Superior temporal gyrus (tissue), 1 donor: ENCODE results near the gene STRN4.

Experiments
- DNase-seq: peaks from one replicate; pipeline ENCODE4 v3.0.0-alpha.2; 2016; ENCODE audit errors: extremely low spot score

STRN4 gene

DNA sequence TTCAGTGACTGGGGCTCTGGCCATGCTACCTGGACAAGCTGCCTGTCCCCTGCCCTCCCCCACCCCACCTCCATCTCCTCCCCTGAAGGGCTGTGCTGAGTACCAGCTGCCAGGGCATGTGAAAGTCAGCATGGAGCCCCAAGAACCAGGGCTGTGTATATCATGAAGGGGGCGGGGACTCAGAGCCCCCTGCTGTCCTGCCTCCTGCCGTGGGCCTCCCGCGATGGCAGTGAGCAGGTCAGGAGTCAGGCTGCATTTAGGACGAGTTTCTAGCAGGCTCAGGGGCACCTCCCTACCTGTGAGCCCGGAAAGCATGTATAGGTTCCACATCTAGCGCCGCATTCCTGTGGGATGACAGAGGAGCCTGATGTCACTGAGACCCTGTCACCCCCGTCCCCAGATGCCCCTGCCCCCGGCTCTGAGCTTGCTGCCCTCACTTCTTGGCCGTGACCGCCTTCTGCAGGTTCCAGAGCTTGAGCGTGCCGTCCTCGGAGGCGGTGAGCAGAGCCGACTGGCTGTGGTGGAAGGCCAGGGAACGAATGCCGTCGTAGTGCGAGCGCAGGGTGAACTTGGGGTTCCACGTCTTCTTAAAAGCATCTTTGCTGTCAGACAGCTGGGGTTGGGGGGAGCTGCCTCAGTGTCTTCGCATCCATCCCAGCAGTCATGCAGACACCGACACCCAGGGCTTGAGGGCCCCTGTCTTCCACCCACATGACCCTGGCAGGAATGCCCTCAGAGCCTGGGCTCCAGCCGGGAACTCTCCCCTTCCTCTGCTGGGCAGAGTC lies 21.0 kb downstream of the STRN4 start:
- DNase-seq = no peak

DNA sequence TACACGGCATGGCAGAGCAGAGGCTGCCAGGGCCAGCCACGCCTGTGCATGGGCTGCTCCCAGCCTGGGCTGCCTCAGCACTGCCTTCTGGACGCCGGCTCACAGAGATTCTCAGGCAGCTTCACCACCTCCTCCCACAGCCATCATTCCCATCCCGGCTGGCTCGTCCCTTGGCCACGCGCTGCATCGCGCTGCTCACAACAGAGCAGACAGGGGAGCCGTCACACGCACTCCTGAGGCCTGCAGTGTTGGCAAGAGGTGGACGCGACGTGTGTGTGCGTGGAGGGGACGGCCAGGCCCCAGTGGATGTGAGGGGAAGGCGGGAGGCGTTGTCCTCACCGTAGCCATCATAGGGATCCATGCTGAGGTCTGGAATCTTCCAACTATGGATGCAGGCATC lies 21.8 kb downstream of the STRN4 start:
- no peak for DNase-seq

DNA sequence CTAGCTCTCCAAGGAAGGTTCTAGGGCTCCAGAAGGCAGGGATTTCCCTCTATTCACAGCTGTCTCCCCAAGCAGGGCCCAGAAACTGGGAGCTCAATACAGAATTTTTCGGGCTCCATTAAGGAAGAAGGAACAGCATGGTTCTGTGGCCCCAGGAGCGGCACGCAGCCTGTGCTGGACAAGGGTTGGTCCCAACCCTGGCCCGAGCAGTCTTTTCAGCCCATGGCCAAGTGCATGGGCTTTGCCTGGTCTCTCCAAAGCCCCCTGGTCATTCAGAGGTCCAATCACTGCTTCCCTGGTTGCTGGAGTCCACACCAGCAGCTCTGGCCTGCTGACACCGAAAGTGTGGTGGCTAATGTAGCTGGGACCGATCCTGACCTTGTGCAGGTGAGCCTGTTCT lies 22.8 kb downstream of the STRN4 start:
- DNase-seq = no peak

DNA sequence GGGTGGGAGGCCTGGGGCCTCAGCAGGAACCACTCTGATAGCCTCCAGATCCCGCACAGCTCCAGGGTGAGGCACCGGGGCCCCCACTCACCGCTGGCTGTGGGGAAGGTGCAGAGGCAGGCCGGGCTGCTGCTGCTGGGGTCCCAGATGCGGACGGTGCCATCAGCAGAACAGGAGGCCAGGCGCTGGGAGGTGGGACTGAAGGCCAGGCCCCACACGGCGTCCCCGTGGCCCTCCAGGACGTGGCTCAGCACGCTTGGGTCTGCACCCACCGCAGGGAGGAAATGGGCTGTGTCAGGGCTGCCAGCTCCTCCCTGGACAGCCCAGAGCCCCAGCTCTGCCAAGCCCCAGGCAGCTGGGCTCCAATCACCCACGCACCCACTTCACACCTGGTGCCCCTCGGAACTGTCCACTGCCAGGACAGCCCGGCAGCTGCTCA lies 23.2 kb downstream of the STRN4 start:
- DNase-seq = no peak

DNA sequence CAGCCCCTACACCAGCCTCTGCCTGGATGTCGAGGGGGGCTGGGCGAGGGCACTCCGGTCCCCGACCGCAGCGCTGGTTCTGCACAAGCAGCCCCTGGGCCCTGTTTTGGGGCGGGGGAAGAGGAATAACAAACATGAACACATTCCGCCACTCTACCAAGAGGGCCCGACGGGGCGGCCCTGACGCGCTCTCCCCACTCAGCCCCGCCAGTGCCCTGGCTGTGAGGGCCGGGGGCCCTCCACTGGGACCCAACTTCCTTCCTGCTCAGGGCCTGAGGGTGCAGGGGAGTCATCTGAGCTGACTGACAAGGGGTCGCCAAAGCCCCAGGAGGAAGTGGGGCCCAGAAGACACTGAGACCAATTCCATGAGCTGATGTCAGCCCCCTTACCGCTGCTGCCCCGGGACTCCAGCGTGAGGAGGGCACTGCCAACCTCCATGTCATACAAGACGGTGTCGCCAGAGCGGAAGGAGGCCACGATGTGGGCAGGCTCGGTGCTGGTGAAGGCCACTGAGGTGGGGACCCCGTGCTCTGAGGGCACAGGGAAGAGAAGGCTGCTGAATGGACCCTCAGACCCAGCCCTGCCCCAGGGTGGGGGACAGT lies 23.7 kb downstream of the STRN4 start:
- DNase-seq = no peak

DNA sequence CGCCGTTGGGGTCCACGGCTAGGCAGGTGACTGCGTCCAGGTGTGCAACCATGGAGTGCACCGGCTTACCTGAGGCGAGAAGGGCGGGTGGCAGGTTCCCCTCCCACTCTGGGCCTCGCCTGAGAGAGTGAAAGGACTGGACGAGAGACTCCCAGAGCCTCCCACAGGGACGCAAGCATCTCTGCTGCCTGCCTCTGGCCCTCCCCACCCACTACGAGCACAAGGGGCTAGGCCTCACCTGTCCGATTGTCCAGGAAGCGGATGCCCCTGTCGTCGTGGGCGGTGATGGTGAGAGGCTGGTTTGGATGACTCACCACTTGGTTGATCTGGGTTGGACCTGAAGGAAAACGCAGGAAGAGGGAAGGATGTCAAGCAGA lies 24.3 kb downstream of the STRN4 start:
- no peak for DNase-seq

DNA sequence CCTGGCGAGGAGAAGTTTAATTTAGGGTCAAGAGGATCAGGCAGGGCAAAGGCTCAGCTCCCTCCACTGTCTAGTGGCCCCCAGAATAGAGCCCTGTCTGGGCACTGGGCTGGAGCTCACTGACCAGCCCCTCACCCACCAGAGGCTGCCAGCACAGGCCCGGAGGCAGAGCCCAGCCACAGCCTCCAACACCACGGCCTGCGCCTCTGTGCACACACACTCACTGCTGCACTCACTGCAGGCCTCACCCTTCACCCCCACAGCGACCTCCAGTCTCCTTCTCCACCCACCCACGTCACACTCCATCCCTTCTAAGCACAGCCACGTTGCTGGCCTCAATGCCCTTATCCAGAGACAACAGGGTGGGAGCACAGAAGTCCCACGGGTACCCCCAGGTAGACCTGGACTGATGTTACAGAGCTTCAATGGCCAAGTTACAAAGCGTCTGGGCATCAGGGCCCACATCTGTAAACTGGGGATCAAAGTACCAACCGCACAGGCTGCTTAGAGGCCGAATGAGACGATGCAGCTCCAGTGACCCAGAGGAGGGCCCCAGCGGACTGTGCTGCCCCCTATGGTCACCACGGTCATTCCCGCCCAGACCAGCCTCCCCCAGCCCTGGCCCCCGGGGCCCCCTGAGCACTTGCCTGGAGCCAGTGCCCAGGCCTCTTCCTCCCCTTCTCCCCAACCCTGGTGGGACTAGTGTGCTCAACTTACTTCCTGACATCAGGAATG lies 24.8 kb downstream of the STRN4 start:
- no peak for DNase-seq

DNA sequence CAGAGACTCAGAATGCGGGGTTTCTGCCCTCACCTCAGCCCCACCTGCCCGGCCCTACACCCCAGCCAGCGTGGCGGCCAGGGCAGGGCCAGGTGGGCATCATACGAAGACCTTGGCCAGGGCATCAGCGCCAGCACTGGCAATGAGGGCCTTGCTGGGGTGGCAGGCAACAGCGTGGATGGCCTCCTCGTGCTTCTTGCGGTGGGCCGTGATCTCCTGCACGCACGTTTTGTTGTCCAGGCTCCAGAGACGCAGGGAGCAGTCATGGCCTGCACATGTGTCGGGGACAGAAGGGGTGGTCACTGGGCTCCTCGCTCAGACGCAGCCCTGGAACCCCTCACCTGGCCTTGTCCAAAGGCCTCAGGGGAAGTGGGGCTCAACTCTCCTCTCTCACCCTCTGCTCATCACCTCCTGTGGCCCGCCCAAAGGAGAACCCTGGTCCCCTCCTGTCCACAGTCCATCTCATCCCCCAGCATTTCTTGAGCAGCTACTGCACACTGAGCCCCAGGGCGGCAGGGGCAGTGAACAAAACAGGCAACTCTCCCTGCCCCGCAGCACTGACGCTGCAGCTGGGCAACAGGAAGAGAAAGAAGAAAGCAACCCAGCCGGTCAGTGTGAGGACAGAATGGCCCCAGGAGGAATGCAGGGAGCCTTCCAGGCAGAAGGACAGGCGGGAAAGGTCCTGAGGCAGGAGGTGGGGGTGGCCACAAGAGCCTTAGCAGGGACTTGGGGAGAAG lies 25.6 kb downstream of the STRN4 start:
- DNase-seq = no peak

DNA sequence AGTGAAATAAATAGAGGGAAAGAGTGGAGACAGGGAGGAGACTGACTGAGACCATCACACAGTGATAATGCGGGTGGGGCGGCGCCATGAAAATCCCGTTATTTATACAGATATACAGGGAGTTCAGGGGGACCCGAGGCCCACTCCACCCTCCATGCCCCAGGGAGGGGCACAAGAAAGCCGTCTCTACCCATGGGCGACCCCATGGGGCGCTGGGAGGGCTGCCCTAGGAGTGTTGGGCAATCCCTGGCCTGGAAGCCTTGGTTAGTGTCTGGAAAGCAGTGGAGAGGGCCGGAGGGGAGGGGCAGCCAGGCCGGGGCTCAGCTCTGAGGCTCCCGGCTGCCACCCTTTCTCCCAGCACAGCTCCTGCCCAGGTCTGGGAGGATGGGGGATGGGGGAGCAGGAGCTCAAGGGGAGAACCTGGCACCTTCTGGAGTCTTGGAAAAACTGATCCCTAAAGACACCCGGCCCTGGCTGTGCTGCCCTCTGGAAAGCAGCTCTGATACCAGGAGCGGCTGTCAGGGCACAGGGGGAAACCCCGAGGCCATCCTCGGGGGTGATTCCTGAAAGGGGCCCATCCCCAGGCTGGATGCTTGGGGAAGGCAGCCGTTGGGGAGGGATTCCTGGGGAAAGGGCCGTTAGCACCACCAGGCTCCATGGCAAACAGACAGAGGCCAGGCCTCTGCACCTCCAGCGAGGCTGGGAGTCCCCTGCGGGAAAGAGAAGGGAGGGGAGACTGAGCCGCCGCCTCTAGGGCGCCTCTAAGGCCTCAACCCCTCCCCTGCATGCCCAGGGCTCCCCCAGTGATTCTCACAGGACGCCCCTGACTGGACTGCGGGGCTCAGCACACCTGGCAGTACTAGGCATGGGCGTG lies 26.4 kb downstream of the STRN4 start:
- no peak for DNase-seq

DNA sequence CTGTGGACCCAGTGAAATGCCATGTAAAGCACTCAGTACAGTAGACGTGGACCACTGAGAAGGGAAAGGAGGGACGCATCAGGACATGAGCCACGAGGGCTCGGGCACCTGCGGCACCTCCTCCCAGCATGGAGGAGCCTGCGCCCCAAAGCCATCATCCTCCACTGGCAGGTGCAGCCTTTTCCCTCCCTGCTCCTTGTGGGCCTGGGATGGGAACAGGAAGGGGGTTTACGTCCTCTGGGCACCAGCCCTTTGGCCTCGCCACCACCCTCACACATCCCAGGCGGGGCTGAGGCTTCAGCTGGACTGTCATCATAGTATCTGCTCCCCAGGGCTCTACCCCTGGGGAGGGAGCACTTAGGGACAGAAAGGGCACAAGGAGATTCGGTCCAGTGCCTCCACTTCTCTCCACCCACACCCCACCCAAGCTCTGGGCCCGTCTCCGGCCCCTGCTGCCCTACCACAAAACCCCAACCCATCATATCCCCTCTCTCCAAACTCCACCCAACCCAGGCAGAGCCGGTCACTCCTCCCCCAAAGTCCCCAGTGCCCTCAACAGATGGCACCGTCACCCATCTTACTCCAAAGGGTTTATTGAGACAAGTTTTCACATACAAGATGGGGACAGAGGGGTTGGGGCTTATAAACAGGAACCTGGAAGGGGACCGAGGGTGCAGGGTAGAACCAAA lies 27.2 kb downstream of the STRN4 start:
- no peak for DNase-seq

DNA sequence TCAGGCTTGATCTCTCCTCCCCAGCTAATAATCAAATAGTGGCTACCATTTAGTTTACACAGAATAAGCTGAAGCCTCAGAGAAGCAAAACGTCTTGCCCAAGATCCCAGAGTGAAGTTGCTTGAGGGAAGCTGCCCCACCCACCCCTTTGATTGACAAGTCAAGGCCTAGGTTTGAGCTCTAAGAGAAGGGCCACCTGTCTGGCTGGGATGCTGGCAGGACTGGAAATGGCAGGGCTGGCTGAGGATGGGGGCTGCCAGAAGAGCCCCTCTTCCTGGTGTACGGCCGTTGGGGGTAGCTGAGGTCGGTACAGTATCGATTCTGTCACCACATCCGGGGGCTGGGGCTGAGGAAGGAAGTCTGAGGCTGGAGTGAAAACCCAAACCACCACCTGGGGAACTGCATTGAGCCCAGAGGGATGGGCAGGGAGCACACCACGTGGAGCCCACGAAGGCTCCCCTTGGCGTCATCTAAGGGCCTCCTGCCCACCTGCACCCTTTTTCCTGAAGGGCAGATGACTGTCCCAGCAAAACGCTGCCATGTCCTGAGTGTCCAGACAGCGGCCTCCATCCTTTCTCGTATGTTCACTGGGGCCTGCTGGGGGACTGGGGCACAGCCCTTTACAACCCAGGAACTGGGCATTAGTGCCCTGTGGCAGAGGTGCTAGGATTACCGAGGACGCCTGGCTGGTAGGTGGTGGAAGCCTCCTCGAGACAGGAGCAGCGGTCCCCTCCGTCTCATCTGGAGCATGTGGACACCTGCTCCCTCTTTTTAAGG lies 27.9 kb downstream of the STRN4 start:
- no peak for DNase-seq

DNA sequence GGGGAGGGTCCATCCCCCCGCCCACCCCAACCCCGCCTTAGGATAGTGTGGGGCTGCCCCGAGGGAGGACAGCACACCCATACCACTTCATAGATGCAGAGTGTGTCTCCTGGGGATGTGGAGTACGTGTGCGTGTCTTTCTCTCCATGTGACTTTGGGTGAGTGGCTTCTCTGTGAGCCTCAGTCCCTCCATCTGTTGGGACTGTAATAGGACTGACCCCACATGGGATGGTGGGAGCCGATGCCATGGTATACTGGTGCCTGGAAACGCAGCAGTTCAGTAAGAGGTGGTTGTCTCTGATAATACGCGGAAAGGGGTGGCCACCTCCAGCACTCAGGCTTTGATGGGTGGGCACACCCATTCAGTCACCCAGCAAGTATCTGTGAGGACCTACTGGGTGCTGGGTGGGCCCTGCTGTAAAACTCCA lies 28.5 kb downstream of the STRN4 start:
- no peak for DNase-seq

DNA sequence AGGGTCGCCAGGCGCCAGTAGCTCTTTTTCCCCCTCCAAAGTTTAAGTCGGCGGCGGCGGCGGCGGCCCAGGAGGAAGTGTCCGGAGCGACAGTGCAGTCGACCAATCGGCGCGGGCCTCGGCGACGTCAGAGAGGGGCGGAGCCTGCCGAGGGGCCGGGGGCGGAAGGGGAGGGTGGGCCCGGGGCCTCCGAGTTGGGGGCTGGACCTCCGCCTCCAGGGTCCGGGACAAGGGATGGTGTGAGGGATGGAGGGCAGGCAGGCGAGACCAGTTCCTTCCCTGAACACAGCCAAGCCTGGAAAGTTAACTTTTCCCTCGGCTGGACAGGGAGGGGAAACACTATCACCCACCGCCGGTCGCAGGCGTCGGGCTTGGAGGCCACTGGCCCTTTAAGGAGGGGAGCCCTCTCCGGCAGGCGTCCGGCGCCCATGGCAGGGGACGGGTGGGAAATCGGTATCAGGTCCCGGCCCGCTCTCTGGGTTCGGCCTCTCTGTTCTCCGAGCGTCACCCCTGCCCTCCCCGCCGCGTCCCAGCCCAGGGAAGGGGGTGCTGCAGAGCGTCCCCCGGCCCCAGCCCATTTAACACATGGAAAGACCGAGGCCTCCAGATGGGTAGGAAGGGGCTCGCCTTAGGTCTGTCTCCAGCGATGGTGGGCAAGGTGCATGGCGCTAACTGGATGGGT lies 29.1 kb downstream of the STRN4 start, which contains the start of gene PRKD2:
Gene PRKD2, minus strand, starts transcription at position 81 of the 682 bp plus-strand sequence. CDS start 744 bp downstream, outside the sequence.
- peak; percentile 77 for DNase-seq

DNA sequence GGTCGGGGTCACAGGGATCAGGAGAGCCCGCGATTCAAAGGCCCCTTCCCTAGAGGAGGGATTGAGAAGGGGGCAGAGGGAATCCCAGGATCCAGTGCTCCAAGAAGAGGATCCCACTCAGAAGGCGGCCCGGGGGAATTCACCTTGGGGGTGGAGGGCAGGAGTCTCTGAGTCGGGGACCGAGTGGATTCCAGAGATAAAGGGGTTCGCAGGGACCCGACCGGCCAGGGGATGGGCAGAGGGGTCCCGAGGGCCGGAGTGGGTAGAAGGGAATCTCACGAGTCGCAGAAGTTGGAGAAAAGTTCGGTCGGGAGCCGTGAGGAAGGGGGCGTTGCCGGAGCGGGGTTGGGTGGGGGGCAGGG lies 29.6 kb downstream of the STRN4 start:
- no peak for DNase-seq

DNA sequence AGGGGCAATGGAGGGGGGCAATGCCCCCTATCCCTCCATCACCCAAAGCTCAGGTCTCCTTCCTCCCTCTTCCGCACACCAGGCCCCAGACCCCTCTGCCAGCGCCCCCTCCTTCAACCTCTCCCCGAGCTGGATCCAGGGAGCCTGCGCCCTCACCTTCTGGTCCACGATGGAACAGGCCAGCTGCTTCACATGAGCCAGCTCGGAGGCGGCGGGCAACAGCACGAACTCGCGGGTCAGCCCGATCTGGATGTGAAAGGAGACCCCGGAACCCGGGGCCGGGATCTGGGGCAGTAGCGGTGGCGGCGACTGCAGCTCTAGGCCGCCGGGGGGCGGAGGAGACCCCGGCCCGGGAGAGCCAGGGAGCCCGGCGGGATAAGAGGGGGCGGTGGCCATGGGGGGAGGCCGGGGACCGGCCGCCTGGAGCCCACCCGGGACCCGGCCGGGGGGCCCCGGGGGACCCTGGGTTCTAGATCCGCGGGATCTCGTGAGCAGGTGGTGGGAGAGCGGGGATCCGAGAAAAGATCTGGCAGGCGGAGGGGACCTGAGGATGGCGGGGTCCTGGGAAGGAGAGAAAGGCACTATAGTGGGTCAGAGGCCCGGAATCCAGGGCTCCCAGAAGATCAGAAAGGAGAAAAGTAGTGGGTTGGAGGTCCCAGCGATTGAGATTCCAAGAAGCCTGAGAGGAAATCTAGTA lies 30.1 kb downstream of the STRN4 start:
- no peak for DNase-seq

DNA sequence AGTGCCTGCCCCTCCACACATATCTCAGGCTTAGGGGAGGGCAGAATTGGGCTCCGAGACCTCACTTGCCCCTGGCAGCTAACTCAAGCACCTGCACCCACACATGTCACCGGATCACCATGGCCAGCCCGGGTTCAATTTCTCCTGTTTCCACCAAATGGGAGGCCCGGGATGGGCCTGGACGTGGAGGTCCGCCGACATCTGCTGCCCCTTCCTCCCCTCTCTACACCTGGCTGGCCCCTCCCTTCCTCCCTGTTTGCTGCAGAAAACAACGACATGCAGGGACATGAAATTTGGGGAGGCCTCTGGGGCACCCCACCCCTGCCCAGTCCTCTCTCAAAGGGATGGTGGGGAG lies 30.7 kb downstream of the STRN4 start:
- DNase-seq = no peak

DNA sequence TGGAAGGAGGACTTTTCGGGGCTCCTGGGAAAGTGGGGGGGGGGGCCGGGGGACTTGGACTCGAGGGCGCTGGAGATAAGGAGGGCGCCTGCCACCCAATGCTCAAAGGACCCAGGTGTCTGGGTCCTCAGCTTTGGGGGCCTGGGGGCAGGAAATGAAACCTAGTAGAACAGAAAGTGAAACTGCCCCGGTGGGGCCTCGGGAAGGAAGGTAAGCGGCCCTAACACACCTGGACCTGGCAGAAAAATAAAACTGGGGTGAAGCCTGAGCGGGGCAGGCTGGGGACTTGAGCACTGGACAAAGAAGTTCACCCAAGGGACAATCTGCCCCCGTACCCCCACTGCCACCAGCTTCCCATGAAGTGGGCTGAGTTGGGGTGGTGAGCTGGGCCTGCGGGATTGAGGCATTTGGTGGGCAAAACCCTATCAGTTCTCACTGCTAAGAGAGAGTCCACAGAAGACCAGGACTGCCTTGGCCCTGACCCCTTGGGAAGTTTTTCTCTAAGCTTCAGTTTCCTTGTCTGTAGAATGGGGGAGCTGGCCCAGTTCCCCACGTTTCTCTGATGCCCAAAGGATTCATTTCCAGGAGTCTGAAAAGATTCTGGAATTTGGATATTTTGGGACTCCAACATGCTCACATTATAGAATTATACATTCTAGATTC lies 31.7 kb downstream of the STRN4 start:
- no peak for DNase-seq

DNA sequence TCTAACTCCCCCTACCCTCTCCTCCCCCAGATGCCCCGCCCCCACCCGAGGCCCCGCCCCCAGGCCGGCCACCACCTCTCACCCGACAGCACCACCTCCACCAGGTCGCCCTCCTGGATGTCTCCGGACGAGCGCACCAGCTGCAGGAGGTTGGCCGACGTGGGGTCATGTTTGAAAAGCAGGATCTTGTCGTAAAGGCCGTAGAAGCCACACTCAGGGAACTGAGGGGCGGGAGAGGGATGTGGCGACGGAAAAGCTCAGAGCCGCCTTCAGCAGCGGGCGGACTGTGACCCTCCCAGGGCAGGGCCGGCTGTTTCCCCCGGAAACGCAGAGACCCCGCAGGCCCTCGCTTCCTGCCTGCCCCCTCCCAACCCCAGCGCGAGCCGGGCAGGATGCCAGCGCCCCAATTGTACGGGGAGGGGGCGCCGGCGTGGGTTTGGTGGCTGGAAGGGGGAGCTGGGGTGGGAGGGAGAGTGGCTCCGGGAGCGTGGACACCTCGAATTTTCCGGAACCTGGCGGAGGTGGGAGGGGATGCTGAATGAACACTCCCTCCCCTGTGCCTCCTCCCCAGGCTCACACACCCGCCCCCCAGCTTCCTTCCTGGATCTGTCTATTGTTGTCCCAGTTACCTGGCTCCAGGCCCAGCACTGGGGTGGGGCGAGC lies 32.3 kb downstream of the STRN4 start:
- DNase-seq = no peak
